ENCODE measurements around the gene AQP11. TPM values are rescaled to one million over a fixed set of nuclear protein-coding genes. Genes with fewer than 3 reads are reported as not detected.
A peak's percentile ranks its signal among the peaks of the same experiment; 100 is the strongest.

AQP11 gene
- total and polyA plus RNA-seq, 4 donors: 4.7 to 16.6 (median 12.4) TPM

DNA sequence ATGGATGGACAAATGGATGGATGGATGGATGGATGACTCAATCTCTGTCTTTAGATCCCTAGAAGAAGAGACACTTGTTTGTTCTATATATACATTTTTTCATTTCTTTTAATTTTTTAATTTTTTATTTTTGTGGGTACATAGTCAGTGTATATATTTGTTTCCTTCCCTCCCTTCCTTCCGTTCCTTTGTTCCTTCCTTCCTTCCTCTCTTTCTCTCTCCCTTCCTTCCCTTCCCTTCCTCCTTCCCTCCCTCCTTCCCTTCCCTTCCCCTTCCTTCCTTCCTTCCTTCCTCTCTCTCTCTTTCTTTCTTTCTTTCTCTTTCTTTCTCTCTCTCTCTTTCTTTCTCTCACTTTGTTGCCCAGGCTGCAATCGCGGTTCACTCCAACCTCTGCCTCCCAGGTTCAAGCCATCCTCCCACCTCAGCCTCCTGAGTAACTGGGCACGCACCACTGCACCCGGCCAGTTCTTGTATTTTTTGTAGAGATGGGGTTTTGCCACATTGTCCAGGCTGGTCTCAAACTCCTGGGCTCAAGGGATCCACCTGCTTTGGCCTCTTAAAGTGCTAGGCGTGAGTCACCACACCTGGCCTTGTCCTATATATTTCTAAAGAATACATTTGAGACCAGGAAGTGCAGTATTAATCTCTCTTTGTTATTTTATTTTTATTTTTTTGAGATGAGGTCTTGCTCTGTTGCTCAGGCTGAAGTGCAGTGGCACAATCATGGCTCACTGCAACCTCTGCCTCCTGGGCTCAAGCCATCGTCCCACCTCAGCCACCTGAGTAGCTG, 42.5 kb upstream of the AQP11 start:
- Histone ChIP-seq H3K27ac (ENCODE audit: low read depth in 1 of 2, low read length in 2 of 2) (no peak overlapping the region), H3K4me1 (ENCODE audit: control insufficient read depth in 4 of 4, insufficient read depth in 4 of 4, low read length in 3 of 4) (peaks cover 0 to 3% (median 0%) of the 10 kb centered on the region in 4 donors), H3K9me3 (ENCODE audit: control insufficient read depth in 4 of 4, low read length in 3 of 4) (no peaks in the 10 kb centered on the region), H3K4me3 (ENCODE audit: low read depth in 1 of 3, low read length in 3 of 3) (no peak overlapping the region), H3K27me3 (ENCODE audit: control insufficient read depth in 4 of 4, insufficient read depth in 4 of 4, low read length in 3 of 4) (no peaks in the 10 kb centered on the region), H3K36me3 (ENCODE audit: control insufficient read depth in 4 of 4, insufficient read depth in 3 of 4, low read depth in 1 of 4, low read length in 3 of 4) (no peaks in the 10 kb centered on the region), H3K9ac (ENCODE audit: low read depth in 1 of 2, low read length in 2 of 2) (no peak overlapping the region)
- TF ChIP-seq, protein P1, sequence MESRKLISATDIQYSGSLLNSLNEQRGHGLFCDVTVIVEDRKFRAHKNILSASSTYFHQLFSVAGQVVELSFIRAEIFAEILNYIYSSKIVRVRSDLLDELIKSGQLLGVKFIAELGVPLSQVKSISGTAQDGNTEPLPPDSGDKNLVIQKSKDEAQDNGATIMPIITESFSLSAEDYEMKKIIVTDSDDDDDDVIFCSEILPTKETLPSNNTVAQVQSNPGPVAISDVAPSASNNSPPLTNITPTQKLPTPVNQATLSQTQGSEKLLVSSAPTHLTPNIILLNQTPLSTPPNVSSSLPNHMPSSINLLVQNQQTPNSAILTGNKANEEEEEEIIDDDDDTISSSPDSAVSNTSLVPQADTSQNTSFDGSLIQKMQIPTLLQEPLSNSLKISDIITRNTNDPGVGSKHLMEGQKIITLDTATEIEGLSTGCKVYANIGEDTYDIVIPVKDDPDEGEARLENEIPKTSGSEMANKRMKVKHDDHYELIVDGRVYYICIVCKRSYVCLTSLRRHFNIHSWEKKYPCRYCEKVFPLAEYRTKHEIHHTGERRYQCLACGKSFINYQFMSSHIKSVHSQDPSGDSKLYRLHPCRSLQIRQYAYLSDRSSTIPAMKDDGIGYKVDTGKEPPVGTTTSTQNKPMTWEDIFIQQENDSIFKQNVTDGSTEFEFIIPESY (IDR thresholded peaks at IDR 0.05): no peak
- TF ChIP-seq, protein P2, sequence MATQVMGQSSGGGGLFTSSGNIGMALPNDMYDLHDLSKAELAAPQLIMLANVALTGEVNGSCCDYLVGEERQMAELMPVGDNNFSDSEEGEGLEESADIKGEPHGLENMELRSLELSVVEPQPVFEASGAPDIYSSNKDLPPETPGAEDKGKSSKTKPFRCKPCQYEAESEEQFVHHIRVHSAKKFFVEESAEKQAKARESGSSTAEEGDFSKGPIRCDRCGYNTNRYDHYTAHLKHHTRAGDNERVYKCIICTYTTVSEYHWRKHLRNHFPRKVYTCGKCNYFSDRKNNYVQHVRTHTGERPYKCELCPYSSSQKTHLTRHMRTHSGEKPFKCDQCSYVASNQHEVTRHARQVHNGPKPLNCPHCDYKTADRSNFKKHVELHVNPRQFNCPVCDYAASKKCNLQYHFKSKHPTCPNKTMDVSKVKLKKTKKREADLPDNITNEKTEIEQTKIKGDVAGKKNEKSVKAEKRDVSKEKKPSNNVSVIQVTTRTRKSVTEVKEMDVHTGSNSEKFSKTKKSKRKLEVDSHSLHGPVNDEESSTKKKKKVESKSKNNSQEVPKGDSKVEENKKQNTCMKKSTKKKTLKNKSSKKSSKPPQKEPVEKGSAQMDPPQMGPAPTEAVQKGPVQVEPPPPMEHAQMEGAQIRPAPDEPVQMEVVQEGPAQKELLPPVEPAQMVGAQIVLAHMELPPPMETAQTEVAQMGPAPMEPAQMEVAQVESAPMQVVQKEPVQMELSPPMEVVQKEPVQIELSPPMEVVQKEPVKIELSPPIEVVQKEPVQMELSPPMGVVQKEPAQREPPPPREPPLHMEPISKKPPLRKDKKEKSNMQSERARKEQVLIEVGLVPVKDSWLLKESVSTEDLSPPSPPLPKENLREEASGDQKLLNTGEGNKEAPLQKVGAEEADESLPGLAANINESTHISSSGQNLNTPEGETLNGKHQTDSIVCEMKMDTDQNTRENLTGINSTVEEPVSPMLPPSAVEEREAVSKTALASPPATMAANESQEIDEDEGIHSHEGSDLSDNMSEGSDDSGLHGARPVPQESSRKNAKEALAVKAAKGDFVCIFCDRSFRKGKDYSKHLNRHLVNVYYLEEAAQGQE (IDR thresholded peaks at IDR 0.05): no peak
- TF ChIP-seq RXRA (IDR thresholded peaks at IDR 0.05): no peak
- DNase-seq (ENCODE audit: low spot score): no peak
- WGBS: 93% methylated on average over 7 of the region's 7 CpGs

DNA sequence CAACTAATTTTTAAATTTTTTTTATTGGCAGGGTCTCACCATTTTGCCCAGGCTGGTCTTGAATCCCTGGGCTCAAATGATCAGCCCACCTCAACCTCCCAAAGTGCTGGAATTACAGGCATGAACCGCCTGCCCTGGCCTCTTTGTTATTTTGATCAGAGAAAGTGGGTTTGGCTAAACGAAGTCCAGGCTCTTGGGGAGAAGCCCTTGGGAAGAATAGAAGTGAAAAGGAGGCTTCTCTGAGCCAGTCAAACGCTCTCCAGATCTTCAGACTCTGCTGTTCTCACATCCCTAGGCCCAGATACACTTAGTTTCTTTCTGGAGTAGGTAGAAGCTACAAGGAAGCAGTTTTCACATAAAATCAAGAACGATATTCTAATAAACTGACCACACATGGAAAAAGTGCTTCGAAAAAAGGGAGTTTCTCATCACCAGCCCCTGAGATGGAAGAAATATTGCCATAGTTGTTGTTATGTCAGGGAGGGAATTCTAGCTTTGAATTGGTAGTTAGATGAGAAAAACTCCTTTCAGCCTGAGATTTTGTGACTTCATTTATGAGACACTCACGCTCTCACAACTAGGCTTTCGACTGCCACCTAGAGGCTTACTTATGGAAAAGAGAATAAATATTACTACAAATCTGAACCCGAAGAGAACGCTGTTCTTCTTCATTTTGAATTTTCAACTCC, 41.7 kb upstream of the AQP11 start:
- DNase-seq (ENCODE audit: low spot score): no peak
- Histone ChIP-seq H3K27me3 (ENCODE audit: control insufficient read depth in 4 of 4, insufficient read depth in 4 of 4, low read length in 3 of 4) (no peaks in the 10 kb centered on the region), H3K27ac (ENCODE audit: low read depth in 1 of 2, low read length in 2 of 2) (no peak overlapping the region), H3K4me1 (ENCODE audit: control insufficient read depth in 4 of 4, insufficient read depth in 4 of 4, low read length in 3 of 4) (peaks cover 0 to 3% (median 0%) of the 10 kb centered on the region in 4 donors), H3K9me3 (ENCODE audit: control insufficient read depth in 4 of 4, low read length in 3 of 4) (no peaks in the 10 kb centered on the region), H3K36me3 (ENCODE audit: control insufficient read depth in 4 of 4, insufficient read depth in 3 of 4, low read depth in 1 of 4, low read length in 3 of 4) (no peaks in the 10 kb centered on the region), H3K9ac (ENCODE audit: low read depth in 1 of 2, low read length in 2 of 2) (no peak overlapping the region), H3K4me3 (ENCODE audit: low read depth in 1 of 3, low read length in 3 of 3) (no peak overlapping the region)
- WGBS: 30% methylated on average over 9 of the region's 9 CpGs
- TF ChIP-seq RXRA (IDR thresholded peaks at IDR 0.05) (no peak), RAD21 (IDR thresholded peaks at IDR 0.05) (peak; percentile 94 to 95), FOXA1 (IDR thresholded peaks at IDR 0.05) (no peak), EGR1 (IDR thresholded peaks at IDR 0.05; ENCODE audit: low read depth in 2 of 2) (no peak), FOXA2 (IDR thresholded peaks at IDR 0.05) (no peak), SP1 (IDR thresholded peaks at IDR 0.05) (no peak), HNF4A (conservative IDR thresholded peaks at IDR 0.05) (no peak), GABPA (IDR thresholded peaks at IDR 0.05 in 1 of 2, conservative IDR thresholded peaks at IDR 0.05 in 1 of 2) (no peak), HNF4G (IDR thresholded peaks at IDR 0.05) (no peak), NR2F2 (IDR thresholded peaks at IDR 0.05) (no peak), JUND (IDR thresholded peaks at IDR 0.05) (no peak), YY1 (IDR thresholded peaks at IDR 0.05) (no peak)
- TF ChIP-seq, protein P1 (IDR thresholded peaks at IDR 0.05): no peak
- TF ChIP-seq, protein P3, sequence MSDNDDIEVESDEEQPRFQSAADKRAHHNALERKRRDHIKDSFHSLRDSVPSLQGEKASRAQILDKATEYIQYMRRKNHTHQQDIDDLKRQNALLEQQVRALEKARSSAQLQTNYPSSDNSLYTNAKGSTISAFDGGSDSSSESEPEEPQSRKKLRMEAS (IDR thresholded peaks at IDR 0.05): no peak
- TF ChIP-seq, protein P4, sequence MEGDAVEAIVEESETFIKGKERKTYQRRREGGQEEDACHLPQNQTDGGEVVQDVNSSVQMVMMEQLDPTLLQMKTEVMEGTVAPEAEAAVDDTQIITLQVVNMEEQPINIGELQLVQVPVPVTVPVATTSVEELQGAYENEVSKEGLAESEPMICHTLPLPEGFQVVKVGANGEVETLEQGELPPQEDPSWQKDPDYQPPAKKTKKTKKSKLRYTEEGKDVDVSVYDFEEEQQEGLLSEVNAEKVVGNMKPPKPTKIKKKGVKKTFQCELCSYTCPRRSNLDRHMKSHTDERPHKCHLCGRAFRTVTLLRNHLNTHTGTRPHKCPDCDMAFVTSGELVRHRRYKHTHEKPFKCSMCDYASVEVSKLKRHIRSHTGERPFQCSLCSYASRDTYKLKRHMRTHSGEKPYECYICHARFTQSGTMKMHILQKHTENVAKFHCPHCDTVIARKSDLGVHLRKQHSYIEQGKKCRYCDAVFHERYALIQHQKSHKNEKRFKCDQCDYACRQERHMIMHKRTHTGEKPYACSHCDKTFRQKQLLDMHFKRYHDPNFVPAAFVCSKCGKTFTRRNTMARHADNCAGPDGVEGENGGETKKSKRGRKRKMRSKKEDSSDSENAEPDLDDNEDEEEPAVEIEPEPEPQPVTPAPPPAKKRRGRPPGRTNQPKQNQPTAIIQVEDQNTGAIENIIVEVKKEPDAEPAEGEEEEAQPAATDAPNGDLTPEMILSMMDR (IDR thresholded peaks at IDR 0.05; ENCODE audit: low read depth, low read length, missing input control): peak; percentile 61

All from liver (tissue), 9 donors.